Esophagus squamous epithelium (tissue), 5 donors: ENCODE data around the gene UGT1A5. TPM values are rescaled to one million over a fixed set of nuclear protein-coding genes. Genes with fewer than 3 reads are reported as not detected.

Experiments
- DNase-seq: peaks from one replicate; lab custom pipeline; 2025; lab: John Stamatoyannopoulos, UW
- H3K27ac ChIP-seq, 4 donors: fragments of 200-600 bp; sonication (generic); one replicate each; pipeline ENCODE4 v1.5.1; 2016 to 2019; ENCODE audit warnings: mild to moderate bottlenecking in 1 of 4
- H3K27me3 ChIP-seq, 4 donors: fragments of 200-600 bp; sonication (generic); 1 replicate in 3 of 4; 2 replicates in 1 of 4; pipeline versions ENCODE4 v1.5.1 to v1.6.0; 2017 to 2021; ENCODE audit warnings: antibody characterized with exemption in 1 of 4
- H3K36me3 ChIP-seq, 3 donors: fragments of 200-600 bp; sonication (generic); one replicate each; pipeline ENCODE4 v1.5.1; 2016 to 2019
- H3K4me1 ChIP-seq, 3 donors: fragments of 200-600 bp; sonication (generic); one replicate each; pipeline ENCODE4 v1.5.1; 2017 to 2019
- H3K4me3 ChIP-seq, 4 donors: fragments of 200-600 bp; sonication (generic); 1 replicate in 3 of 4; 2 replicates in 1 of 4; pipeline ENCODE4 v1.5.1; 2016 to 2019; ENCODE audit warnings: mild to moderate bottlenecking in 2 of 4, moderate library complexity in 1 of 4
- H3K9me3 ChIP-seq, 3 donors: fragments of 200-600 bp; sonication (generic); one replicate each; pipeline ENCODE4 v1.5.1; 2016 to 2019
- CTCF ChIP-seq, 6 experiments: fragments of 450-650 bp in 4 of 6; fragments of 200-600 bp in 2 of 6; sonication (generic) in 2 of 6; IDR thresholded peaks; one replicate each; pipeline ENCODE4 v1.5.1; 2016 to 2019; ENCODE audit warnings: antibody characterized with exemption in 6 of 6, mild to moderate bottlenecking in 4 of 6, moderate library complexity in 4 of 6
- POLR2A ChIP-seq, 4 donors: fragments of 450-650 bp; IDR thresholded peaks; one replicate each; pipeline ENCODE4 v1.6.1; 2017; ENCODE audit warnings: antibody characterized with exemption in 4 of 4, mild to moderate bottlenecking in 4 of 4, moderate library complexity in 3 of 4
- WGBS, 2 donors: methylation state at CpG; one replicate each; pipeline ENCODE4 v1.1.5; 2018; 5-methylcytosine and 5-hydroxymethylcytosine counted together
- intact Hi-C: fragments of 100-400 bp; cut with DNase I; formaldehyde crosslinking; loops from one replicate; pipeline ENCODE4 v1.15.0; 2022
- total RNA-seq, 4 donors: library from RNA; depleted of rRNA; stranded (reverse); fragments of >200 nt; gene quantifications; one replicate each; pipeline ENCODE4 v1.1.0, GENCODE V29; 2016
- donor health status: DM: yes; HTN: yes; CAD: no.

UGT1A5 gene
- total RNA-seq, 4 donors from 2014 or later: 0.67 to 9.7 (median 5.8) TPM

GRCh38 chr2:233679196-233679595 lies 33.5 kb upstream of the UGT1A5 start:
- H3K9me3 ChIP-seq: no peaks in the 10 kb centered on the region
- H3K4me3 ChIP-seq: no peak overlapping the region
- H3K4me1 ChIP-seq: peaks cover 5 to 29% (median 10%) of the 10 kb centered on the region in 3 donors
- intact Hi-C loops: no loop called here
- no peak for TF ChIP-seq CTCF (IDR thresholded peaks at IDR 0.05)
- TF ChIP-seq POLR2A (IDR thresholded peaks at IDR 0.05): no peak
- H3K27ac ChIP-seq: peak overlapping the region in 2 of 4 donors; percentile 16 to 21
- H3K27me3 ChIP-seq: no peaks in the 10 kb centered on the region
- DNase-seq: no peak
- H3K36me3 ChIP-seq: no peaks in the 10 kb centered on the region
- 56 to 60% methylated on average over 4 of the region's 4 CpGs for WGBS, 2 donors

GRCh38 chr2:233680361-233681045 lies 32.2 kb upstream of the UGT1A5 start:
- no peaks in the 10 kb centered on the region for H3K9me3 ChIP-seq
- no peak overlapping the region for H3K4me3 ChIP-seq
- H3K36me3 ChIP-seq: no peaks in the 10 kb centered on the region
- WGBS, 2 donors: 66 to 68% methylated on average over 4 of the region's 4 CpGs
- no peak for DNase-seq
- no peaks in the 10 kb centered on the region for H3K27me3 ChIP-seq
- intact Hi-C loops: no loop called here
- H3K4me1 ChIP-seq: peaks cover 5 to 34% (median 10%) of the 10 kb centered on the region in 3 donors
- peak overlapping the region in 2 of 4 donors; percentile 42 to 51 for H3K27ac ChIP-seq
- TF ChIP-seq CTCF (IDR thresholded peaks at IDR 0.05) (no peak), POLR2A (IDR thresholded peaks at IDR 0.05) (no peak)

- DNase-seq: no peak
- Histone ChIP-seq H3K4me1 (peaks cover 5 to 38% (median 10%) of the 10 kb centered on the region in 3 donors), H3K27ac (peak within 1 kb of the TSS; percentile 18 to 78 (median 62)), H3K36me3 (no peaks in the 10 kb centered on the region), H3K4me3 (peak within 1 kb of the TSS; percentile 25 to 51 (median 41)), H3K27me3 (no peaks in the 10 kb centered on the region), H3K9me3 (no peaks in the 10 kb centered on the region)
- intact Hi-C loops: no loop called here
- WGBS, 2 donors: 40 to 47% methylated on average over 4 to 5 of the region's 5 CpGs
- no peak for TF ChIP-seq CTCF (IDR thresholded peaks at IDR 0.05)
- peak in 2 of 4 donors; percentile 34 to 68 for TF ChIP-seq POLR2A (IDR thresholded peaks at IDR 0.05)
Measured at GRCh38 chr2:233681521-233682099, 31.1 kb upstream of the UGT1A5 start, which contains the start of gene UGT1A7. Gene UGT1A7, plus strand, starts transcription at chr2:233681901. Its CDS starts 37 bp downstream, at chr2:233681938.

- Histone ChIP-seq H3K4me1 (peaks cover 2 to 57% (median 9%) of the 10 kb centered on the region in 3 donors), H3K9me3 (no peaks in the 10 kb centered on the region), H3K27ac (peak overlapping the region in 3 of 4 donors; percentile 52 to 78 (median 67)), H3K4me3 (peak overlapping the region; percentile 25 to 51 (median 41)), H3K36me3 (no peaks in the 10 kb centered on the region), H3K27me3 (no peaks in the 10 kb centered on the region)
- no peak for DNase-seq
- TF ChIP-seq CTCF (IDR thresholded peaks at IDR 0.05): no peak
- TF ChIP-seq POLR2A (IDR thresholded peaks at IDR 0.05): no peak
- WGBS, 2 donors: 30 to 52% methylated on average over 1 of the region's 1 CpG
- intact Hi-C loops: no loop called here
Measured at GRCh38 chr2:233684640-233685039, 28.1 kb upstream of the UGT1A5 start.

GRCh38 chr2:233686928-233687327 lies 25.8 kb upstream of the UGT1A5 start:
- Histone ChIP-seq H3K4me1 (peaks cover 0 to 53% (median 16%) of the 10 kb centered on the region in 3 donors), H3K27me3 (no peaks in the 10 kb centered on the region), H3K27ac (peak overlapping the region in 1 of 4 donors; percentile 25), H3K9me3 (no peaks in the 10 kb centered on the region), H3K4me3 (no peak overlapping the region), H3K36me3 (no peaks in the 10 kb centered on the region)
- intact Hi-C loops: no loop called here
- 45 to 65% methylated on average over 5 of the region's 5 CpGs for WGBS, 2 donors
- no peak for DNase-seq
- TF ChIP-seq POLR2A (IDR thresholded peaks at IDR 0.05): no peak
- no peak for TF ChIP-seq CTCF (IDR thresholded peaks at IDR 0.05)
